IPS-18c (cell line): ENCODE data around the gene IL24.
"Not testable (repeated sequence)": the region's sequence is repeated elsewhere in the genome, so short reads cannot be mapped to it uniquely, and the experiment has no call there.

ENCODE experiments used
- H3K4me3 ChIP-seq: 2 replicates; pipeline ENCODE4 v1.7.0; 2013; ENCODE audit warnings: low read depth, mild to moderate bottlenecking, low read length, moderate library complexity; ENCODE audit not compliant: insufficient read depth
- H3K9me3 ChIP-seq: one replicate; pipeline ENCODE4 v1.6.1; 2013; ENCODE audit warnings: mild to moderate bottlenecking, low read length, moderate library complexity; ENCODE audit not compliant: control insufficient read depth, insufficient read depth

The IL24 gene

DNA sequence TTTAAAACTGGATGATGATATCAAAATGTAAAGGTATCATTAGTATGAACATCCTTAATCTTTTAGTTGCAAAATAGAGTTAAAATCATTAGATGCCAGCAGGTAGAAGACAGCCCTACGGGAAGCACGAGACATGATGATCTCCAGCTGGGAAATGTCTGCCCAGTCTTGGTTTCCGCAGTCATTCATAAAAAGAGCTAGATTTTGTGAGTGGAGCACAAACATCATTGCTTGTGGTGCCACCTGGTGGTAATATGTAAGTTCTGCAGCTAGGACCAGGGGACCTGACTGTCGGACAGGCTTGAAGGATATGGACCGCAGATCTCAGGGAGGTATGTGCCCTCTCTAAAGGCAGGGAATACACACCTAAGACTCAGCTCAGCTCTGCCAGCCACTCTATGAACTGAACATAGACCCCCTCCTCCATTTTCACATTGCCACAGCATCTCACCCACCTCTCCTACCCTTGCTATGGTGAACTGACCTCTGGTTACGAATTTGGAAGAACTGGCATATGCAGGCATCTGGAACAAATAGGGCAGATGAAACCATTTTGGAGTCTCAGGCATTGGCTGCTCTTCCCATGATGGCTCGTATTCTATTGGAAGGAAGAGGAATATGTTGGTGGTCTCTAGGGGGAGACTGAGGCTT is 15.3 kb downstream of the IL24 start:
- Histone ChIP-seq H3K4me3 (no peak overlapping the region), H3K9me3 (peaks cover 2% of the 10 kb centered on the region)

DNA sequence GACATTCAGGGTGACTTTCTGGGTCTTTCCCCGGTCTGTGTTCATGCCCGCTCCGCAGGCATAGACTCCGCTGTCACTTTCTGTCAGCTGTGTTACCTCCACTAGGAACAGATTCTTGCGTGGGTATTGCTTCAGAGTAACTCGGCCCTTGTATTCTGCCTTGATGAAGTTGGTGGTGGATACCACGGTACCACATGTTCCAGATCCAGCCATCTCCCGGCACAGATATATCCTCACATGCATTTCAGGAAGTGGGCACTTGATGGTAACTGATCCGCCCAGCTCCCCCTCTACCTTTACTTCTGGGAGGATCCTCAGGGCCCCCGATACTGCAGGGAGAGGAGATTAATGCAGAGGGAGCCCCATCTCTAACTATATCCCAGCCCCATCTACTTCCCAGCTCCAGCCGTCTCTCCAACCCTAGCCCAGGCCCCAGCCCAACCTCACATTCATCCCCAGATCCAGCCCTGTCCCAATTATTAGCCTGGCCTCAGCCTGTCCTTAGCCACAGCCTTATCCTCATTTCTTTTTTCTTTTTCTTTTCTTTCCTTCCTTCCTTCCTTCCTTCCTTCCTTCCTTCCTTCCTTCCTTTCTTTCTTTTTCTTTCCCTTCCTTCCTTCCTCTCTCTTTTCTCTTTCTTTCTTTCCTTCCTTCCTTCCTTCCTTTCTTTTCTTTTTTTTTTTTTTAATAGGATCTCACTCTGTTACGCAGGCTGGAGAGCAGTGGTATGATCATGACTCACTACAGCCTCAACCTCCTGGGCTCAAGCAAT is 16.7 kb downstream of the IL24 start:
- H3K4me3 ChIP-seq: no peak overlapping the region

DNA sequence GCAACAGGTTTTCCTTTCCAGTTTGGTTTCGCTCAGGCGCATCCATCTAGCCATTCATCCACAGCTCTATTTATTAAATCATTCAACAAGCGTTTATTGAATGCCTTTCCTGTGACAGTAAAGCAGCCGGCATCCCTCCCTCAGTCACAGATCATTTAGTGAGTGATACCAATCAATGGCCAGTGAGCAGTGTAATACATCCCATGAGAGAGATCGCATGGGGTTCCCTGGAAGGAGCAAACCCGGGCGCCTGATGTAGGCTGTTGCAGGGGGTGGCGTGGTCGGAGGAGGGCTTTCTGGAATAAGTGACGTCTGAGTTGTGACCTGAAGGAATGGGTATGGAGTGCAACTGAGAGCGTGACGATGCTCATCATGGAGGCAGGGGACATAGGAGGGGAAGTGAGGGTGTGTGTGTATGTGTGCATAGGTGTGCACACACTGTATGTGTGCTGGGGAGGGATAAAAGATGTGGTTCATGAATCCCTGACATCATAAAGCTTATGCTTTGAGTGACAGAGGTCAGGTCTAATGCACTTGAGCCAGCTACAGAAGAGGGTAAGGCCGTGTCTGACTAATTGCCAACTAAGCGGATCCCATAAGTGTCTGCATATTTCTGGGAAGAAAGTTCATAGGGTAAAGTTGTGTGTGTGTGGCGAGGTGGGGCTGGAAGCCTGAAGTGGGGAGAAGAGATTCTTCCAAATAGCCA is 17.9 kb downstream of the IL24 start:
- Histone ChIP-seq H3K4me3 (no peak overlapping the region), H3K9me3 (no peaks in the 10 kb centered on the region)

More for the DNA sequence above, 16.7 kb downstream of the IL24 start:
- H3K9me3 ChIP-seq: peaks cover 2% of the 10 kb centered on the region

DNA sequence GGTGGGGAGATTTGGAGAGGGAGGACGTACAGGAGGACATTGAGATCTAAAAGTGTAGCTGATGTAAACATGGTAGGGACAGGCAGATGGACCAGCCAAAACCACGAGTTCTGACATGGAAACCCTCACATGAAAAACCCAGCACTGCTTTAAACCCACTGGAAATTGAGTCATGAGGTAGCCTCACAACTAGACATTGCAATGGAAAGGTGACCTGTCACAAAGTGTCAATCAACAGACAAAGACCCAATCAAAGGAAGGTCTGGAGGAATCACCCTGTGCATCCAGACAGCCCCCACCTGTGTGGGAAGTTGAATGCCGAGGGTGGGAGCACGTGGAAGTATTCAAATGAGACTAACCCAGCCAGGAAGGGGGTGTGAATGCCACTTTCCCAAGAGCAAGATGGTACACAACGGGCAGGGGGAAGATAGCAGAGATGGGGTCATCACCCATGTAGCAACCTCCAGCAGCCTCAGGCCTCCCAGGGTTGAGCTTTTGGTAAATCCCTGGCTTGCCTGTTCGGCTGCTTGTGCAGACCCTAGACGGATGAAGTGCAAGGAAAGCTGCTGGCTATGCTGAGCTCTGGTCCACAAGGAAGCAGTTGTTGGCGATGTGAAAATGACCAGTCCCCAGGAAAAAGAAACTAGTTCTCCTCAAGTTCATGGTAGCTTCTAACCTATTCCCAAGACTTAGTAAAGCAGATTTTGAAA is 18.9 kb downstream of the IL24 start:
- H3K9me3 ChIP-seq: no peaks in the 10 kb centered on the region
- H3K4me3 ChIP-seq: no peak overlapping the region

DNA sequence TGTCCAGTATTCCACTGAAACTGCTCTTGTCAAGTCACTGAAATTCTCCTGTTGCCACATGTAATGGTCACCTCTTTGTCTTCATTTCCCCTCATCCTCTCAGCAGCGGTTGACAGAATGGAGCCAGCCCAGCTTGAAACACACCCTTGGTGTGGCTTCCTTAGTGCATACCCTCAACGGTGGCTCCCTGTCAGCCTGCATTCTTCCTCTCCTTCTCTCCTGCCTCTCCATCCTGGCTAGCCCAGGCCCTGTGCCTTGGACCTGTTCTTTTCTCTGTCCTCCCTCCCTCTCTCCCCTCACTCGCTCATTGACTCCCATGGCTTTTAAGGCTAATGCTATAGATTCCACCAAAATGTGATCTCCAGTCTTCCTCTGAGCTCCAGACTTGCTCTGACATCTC is 20.8 kb downstream of the IL24 start:
- Histone ChIP-seq H3K4me3 (no peak overlapping the region), H3K9me3 (no peaks in the 10 kb centered on the region)

DNA sequence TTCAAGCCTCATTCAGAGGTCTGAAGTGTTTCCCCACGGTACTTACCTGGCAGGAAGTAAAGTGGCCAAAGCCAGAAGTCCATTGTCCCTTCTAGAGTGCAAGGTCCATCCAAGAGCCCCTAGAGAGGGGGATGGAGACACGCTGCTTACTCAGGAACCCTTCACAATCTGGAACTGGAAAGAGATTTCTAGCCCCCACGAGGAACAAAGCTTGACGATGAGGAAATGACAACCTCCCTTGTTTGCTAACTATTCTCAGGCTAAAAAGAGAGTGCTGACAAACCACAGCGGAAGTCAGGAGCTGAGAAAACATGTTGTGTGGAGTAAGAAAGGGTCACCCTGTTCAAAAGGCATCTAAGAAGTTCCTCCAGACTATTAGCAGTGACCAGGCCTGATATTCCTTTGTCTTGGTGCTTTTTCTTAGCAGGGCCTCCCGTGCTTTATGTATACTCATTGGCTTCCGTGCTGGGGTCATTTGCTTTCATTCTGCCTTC is 24.6 kb downstream of the IL24 start, which contains the start of gene FCMR:
FCMR (minus strand) TSS at position 170 of the 494 bp plus-strand sequence; CDS start at position 83, 87 bp downstream.
- no peak within 1 kb of the TSS for H3K4me3 ChIP-seq
- no peaks in the 10 kb centered on the region for H3K9me3 ChIP-seq

DNA sequence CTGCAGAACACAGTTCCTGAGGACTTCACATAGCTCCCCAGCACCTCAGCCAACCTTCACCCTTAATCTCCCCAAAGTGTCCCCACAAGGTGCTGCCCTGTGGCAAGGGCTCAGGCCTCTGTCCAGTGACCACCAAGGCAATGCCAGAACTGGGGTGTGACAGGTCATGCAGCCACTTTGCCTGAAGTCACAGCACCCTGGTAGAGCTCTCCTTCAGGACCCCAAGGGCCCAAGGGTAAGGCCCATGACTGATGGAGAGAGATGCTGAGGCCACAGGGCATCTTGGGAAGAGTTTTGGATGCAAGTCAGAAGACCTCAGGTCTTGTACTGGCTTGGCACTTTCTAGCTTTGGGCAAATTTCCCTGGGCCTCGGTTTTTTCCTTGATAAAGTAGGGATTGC is 25.3 kb downstream of the IL24 start:
- no peak overlapping the region for H3K4me3 ChIP-seq
- no peaks in the 10 kb centered on the region for H3K9me3 ChIP-seq

DNA sequence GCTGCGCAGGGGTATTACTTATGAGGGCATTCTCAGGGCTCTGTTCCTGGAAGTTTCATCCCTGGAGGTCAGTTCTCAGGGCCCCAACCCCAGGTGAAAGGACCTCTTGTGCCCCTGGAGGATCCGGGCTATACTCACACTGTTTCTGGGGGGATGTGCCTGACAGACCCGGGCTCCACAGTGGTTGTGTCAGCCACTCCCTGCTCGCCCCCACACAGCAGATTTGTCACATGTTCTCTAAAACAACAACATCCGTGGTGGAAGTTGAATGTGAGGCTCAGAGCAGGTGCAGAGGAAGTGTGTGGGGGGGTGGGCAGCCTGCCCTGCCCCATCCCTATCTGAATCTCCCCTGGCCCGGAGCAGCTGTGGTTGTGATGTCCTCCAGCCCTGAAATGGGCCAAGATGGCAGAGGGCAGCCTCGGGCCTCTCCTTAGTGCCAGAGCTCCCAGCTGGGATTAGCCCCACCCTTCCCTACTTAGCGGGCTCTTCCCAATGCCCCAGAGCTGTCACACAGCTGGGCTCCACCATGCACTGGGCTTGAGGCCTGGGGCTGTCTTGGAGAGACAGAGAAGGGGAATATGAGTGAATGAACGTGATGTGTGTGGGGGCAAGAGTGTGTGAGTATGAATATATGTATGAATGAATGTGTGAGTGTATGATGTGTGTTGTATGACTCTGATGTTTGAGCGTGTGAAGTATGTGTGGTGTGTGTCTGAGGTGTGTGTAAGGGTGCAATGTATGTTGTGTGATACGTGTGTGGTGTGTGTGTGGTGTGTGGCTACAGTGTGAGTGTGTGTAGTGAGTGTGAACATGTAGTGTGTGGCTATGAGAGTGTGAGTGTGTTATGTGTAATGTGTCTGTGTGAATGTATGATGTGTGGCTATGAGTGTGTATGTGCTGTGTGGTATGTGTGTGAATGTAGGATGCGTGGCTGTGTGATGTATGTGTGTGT is 26.0 kb downstream of the IL24 start:
- Histone ChIP-seq H3K4me3 (no peak overlapping the region), H3K9me3 (no peaks in the 10 kb centered on the region)

DNA sequence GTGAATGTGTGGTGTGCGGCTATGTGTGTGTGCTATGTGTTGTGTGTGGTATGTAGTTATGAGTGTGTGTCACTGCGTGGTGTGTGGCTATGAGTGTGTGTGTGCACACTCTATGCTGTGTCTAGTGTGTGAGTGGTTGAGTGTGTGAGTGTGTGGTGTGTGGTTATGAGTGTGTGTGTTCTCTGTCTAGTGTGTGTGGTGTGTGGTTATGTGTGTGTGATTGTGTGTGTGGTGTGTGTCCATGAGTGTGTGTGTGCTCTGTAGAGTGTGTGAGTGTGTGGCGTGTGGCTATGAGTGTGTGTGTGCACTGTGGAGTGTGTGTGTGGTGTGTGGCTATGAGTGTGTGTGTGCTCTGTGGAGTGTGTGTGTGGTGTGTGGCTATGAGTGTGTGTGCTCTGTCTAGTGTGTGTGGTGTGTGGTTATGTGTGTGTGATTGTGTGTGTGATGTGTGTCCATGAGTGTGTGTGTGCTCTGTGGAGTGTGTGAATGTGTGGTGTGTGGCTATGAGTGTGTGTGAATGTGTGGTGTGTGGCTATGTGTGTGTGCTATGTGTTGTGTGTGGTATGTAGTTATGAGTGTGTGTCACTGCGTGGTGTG is 26.8 kb downstream of the IL24 start:
- not testable (repeated sequence) for H3K9me3 ChIP-seq, H3K4me3 ChIP-seq

DNA sequence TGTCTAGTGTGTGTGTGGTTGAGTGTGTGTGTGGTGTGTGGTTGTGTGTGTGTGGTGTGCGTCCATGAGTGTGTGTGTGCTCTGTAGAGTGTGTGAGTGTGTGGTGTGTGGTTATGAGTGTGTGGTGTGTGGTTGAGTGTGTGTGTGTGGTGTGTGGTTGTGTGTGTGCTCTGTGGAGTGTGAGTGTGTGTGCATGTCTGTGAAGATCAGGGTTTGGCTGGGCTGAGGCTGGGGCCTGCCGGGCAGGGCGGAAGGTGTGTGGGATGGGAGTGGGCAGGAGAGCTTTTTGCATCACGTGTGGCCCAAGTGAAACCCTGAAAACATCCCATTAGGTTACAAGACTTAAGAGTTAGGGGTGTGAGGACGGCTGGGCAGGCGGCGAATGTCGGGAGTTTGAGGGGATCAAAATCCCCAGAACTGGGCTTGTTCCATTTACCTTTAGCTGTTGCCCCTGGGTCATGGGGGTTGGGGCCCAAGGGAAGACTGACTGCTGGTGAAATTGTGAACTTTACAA is 27.4 kb downstream of the IL24 start:
- no peaks in the 10 kb centered on the region for H3K9me3 ChIP-seq
- no peak overlapping the region for H3K4me3 ChIP-seq

DNA sequence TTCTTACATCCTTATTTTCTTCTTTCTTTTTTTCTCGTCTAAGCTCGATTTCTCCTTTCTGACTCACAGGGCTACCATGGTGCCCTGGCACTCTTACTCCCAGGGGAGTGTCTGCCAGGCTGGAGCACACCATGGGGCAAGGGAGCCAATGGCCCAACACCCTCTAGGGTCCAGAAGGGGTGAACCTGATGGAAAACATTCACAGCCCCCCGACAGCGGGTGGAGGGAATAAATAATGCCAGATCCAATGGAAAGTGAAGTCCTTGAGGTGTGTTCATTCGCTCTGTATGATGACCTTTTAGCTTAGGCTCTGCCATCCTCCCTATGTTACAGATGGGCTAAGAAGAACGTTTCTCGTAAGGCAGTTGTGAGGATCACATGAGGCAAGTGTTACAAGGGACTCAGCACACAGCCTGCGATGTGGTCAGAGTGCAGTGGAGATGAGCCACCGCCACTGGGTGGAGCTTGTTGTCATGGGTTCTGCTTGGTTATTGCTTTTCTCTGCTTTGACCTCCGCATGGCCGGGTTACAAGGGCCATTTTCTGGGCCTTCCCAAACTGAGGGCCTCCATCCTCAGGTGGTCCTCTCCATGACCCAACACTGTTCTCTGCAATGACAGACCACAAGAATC is 28.0 kb downstream of the IL24 start:
- Histone ChIP-seq H3K4me3 (no peak overlapping the region), H3K9me3 (no peaks in the 10 kb centered on the region)

DNA sequence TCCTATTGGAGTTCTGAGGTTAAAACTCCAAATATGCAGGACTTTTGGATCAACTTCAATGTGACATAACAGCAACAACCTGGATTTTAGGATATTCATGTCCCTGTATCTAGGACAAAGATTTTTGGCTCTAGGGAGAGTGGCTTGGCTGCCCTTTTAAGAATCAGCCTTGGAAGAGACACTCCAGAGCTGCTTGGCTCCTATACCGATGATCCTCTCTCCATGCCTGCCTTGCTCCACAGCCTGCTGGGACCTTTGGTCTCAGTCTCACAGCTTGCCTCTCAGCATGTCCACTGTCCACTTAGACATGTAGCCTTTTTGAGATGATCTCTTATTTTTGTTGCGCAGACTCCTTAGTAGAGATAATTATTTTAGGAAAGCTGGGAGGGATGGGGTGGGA is 29.0 kb downstream of the IL24 start:
- Histone ChIP-seq H3K9me3 (no peaks in the 10 kb centered on the region), H3K4me3 (no peak overlapping the region)

DNA sequence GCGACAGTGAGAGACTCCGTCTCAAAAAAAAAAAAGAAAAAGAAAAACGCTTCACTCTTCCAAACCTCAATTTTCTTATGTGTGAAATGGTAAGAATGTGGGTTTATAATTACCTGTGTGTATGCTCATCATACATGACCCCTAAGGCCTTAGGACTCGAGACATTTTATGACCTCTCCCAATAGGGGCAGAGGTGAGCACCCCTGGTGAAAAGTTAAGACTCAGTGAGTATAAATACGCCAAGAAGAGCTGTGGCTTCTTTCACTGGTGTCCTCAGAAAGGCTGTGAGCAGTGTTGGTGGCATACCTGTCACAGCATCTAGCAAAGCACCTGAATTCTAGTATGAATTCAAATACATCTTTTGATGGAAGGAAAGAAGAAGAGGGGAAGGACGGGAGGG is 32.3 kb downstream of the IL24 start:
- H3K9me3 ChIP-seq: no peaks in the 10 kb centered on the region
- no peak overlapping the region for H3K4me3 ChIP-seq

DNA sequence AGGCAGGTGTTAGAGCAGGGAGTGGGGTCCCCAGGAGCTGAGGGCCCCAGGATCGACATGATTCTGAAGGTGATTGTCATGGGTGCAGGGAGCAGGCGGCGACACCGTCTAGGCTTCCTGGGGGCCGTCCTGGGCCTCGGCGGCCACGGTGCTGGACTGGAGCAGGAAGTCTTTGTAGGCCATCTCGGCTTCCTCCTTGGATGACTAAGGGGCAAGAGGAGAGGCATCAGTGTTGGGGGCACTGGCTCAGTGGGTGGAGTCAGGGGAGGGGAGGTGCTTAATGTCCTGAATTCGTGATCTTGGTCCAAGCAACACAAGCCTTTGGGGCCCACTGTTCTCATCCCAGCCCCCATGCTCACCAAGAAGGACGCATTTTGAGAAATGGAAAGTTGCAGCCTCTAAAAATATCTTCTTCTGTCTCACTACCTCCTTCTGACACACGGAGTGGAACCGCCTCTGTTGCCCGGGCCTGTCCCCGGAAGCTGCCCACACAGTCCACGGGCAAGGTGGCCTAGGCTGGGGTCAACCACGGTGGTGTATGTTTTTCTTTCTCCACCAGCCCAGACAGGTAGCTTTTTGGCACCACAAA is 33.1 kb downstream of the IL24 start:
- no peaks in the 10 kb centered on the region for H3K9me3 ChIP-seq
- no peak overlapping the region for H3K4me3 ChIP-seq

DNA sequence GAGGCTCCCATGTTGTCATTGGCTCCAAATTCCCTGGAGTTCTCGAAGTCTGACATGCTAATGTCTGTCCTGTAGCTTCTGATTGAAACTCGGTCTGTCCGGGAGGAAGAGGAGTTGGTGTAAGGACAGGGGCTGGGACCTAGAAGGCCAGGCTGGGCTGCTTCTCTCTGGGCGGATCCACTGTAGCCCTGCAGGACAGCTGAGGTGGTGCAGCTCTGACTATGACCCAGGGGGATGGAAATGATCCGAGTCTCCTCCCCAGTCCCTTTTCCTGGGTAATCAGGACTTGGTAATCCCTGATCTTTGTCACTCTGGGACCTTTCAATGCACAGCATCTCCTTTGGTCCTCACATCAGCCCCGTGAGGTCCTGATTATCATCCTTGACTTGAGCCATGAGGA is 34.5 kb downstream of the IL24 start:
- Histone ChIP-seq H3K9me3 (no peaks in the 10 kb centered on the region), H3K4me3 (no peak overlapping the region)
